HL-60 (cell line): ENCODE measurements around the gene INTS1.

ENCODE experiments used
- DNase-seq, 2 experiments: peaks; one replicate each; pipeline ENCODE4 v3.0.0-alpha.2; 2010 to 2020; ENCODE audit warnings: low read depth in 1 of 2, low spot score in 1 of 2
- H3K27ac ChIP-seq: fragments of 250-450 bp; sonication (Bioruptor Pico); replicated peaks from 2 replicates; pipeline ENCODE4 v1.5.1; 2020; ENCODE audit warnings: mild to moderate bottlenecking, moderate library complexity
- H3K27me3 ChIP-seq: fragments of 250-450 bp; sonication (Bioruptor Pico); 2 replicates; pipeline ENCODE4 v1.5.1; 2021; ENCODE audit warnings: mild to moderate bottlenecking, moderate library complexity; ENCODE audit not compliant: insufficient read depth, poor library complexity, severe bottlenecking
- H3K4me3 ChIP-seq: replicated peaks from 2 replicates; pipeline ENCODE4 v1.5.1; 2011; ENCODE audit warnings: mild to moderate bottlenecking, control low read depth, low read length; ENCODE audit not compliant: insufficient read depth
- GABPA ChIP-seq: IDR thresholded peaks from 2 replicates; pipeline ENCODE4 v1.6.1; 2012; ENCODE audit warnings: low read depth
- POLR2AphosphoS5 ChIP-seq: IDR thresholded peaks from 2 replicates; pipeline ENCODE4 v1.6.1; 2012; ENCODE audit warnings: low read depth
- SPI1 ChIP-seq: IDR thresholded peaks from 2 replicates; pipeline ENCODE4 v1.6.1; 2012; ENCODE audit warnings: low read depth, mild to moderate bottlenecking, borderline replicate concordance
- TF ChIP-seq, protein P1 (sequence below): IDR thresholded peaks from one replicate; pipeline ENCODE4 v1.5.1; 2011; ENCODE audit warnings: low read length, control low read depth, inconsistent platforms; ENCODE audit not compliant: insufficient read depth
- TF ChIP-seq, protein P2 (sequence below): IDR thresholded peaks from 2 replicates; pipeline ENCODE4 v1.6.1; 2012; ENCODE audit warnings: low read depth; ENCODE audit not compliant: insufficient replicate concordance

The INTS1 gene

DNA sequence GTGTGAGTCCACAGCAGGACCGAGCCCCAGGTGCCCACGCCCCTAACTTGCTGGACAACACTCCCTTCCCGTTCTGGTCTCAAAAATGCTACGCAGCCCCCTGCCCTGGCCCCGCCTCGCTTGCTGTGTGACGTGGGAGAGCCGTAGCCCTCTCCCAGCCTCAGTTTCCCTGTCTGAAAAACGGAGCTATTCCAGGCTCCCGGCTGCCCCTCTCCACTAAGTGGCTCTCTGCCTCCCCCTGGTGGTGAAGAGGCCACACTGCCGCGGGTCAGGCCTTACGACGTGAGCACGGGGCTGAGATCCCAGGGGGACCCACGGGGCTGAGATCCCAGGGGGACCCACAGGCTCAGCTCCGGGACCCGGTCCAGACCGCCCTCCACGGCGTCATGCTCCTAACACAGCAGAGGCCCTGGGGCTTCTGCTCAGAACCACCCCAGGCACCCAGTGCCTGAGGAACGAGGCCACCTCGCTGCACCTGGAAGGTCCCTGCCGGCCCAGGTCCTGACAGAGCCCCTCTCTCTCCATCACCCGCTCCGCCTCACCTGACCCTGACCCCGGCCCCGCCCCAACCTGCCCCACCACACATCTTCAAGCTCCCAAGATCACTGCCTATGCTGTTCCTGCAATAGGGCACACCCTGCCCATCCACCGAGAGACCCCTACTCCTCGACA lies 71.6 kb downstream of the INTS1 start:
- H3K27ac ChIP-seq, result no peak overlapping the region
- no peak overlapping the region for H3K4me3 ChIP-seq
- 0 out of 2 replicates have a peak, but pooled peaks have one; percentile 27 for TF ChIP-seq POLR2AphosphoS5
- TF ChIP-seq, protein P1, sequence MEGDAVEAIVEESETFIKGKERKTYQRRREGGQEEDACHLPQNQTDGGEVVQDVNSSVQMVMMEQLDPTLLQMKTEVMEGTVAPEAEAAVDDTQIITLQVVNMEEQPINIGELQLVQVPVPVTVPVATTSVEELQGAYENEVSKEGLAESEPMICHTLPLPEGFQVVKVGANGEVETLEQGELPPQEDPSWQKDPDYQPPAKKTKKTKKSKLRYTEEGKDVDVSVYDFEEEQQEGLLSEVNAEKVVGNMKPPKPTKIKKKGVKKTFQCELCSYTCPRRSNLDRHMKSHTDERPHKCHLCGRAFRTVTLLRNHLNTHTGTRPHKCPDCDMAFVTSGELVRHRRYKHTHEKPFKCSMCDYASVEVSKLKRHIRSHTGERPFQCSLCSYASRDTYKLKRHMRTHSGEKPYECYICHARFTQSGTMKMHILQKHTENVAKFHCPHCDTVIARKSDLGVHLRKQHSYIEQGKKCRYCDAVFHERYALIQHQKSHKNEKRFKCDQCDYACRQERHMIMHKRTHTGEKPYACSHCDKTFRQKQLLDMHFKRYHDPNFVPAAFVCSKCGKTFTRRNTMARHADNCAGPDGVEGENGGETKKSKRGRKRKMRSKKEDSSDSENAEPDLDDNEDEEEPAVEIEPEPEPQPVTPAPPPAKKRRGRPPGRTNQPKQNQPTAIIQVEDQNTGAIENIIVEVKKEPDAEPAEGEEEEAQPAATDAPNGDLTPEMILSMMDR, result peak; percentile 92
- TF ChIP-seq, protein P2, sequence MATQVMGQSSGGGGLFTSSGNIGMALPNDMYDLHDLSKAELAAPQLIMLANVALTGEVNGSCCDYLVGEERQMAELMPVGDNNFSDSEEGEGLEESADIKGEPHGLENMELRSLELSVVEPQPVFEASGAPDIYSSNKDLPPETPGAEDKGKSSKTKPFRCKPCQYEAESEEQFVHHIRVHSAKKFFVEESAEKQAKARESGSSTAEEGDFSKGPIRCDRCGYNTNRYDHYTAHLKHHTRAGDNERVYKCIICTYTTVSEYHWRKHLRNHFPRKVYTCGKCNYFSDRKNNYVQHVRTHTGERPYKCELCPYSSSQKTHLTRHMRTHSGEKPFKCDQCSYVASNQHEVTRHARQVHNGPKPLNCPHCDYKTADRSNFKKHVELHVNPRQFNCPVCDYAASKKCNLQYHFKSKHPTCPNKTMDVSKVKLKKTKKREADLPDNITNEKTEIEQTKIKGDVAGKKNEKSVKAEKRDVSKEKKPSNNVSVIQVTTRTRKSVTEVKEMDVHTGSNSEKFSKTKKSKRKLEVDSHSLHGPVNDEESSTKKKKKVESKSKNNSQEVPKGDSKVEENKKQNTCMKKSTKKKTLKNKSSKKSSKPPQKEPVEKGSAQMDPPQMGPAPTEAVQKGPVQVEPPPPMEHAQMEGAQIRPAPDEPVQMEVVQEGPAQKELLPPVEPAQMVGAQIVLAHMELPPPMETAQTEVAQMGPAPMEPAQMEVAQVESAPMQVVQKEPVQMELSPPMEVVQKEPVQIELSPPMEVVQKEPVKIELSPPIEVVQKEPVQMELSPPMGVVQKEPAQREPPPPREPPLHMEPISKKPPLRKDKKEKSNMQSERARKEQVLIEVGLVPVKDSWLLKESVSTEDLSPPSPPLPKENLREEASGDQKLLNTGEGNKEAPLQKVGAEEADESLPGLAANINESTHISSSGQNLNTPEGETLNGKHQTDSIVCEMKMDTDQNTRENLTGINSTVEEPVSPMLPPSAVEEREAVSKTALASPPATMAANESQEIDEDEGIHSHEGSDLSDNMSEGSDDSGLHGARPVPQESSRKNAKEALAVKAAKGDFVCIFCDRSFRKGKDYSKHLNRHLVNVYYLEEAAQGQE, result no peak
- TF ChIP-seq SPI1, result no peak
- no peak for TF ChIP-seq GABPA
- no peaks in the 10 kb centered on the region for H3K27me3 ChIP-seq
- peak in 1 of 2 experiments; percentile 60 for DNase-seq

DNA sequence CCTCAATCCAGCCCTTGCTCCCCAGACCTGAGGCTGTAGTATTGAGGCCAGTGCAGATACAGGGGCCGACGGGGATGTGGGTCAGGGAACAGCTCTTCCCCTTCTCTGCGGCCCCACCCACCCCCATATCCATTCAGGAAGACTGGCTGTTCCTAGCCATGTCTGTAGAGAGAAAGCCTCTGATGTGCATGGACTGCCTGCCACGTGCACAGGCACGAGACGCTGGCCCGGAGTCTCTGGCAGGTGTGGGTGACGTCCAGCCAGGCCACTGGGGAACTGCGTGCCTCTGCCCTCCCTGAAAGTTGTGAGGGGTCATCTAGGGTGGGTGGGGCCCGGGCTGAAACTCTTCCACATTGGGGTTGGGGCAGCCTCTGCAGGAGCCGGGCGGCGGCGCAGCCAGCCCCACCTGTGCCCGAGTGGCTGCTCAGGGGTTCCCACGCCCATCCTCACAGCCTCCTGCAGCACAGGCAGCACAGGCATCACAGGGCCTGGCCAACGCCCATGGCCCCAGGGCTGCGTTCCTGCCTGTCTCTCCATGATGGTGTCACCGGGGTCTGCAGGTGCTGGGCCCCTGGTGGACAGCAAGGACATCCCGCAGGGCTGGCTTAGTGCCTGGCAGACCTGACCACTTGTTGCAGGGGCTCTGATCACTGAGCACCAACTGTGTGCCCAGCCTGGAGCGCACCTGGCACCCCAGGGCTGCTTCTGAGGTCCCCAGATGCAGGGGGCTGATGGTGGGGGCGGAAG lies 72.4 kb downstream of the INTS1 start:
- H3K27ac ChIP-seq, result no peak overlapping the region
- no peak overlapping the region for H3K4me3 ChIP-seq
- no peaks in the 10 kb centered on the region for H3K27me3 ChIP-seq

DNA sequence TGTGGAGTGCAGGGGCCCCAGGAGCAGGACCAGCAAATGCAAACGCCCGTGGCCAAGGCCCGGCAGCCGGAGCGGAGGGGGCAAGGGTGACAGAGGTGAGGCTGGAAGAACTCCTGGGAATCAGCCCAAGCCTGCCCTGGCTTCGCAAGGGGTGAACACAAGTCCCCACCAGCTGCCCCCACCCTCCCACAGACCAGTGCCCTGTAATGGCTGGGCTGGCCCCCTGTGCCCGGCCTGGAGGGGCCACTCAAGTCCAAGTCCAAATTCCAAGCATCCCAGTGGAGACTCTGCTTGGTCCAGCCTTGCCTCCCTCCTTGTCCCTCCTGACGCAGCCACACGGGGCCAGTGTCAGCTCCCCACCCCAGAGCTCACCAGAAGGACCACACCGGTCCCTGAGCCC lies 73.0 kb downstream of the INTS1 start:
- Histone ChIP-seq H3K27ac (no peak overlapping the region), H3K4me3 (no peak overlapping the region), H3K27me3 (no peaks in the 10 kb centered on the region)
- TF ChIP-seq SPI1, result no peak
- TF ChIP-seq, protein P2, result no peak
- no peak for TF ChIP-seq POLR2AphosphoS5
- TF ChIP-seq GABPA, result no peak
- TF ChIP-seq, protein P1, result no peak
- no peak for DNase-seq

More for the DNA sequence above, 72.4 kb downstream of the INTS1 start:
- DNase-seq, result no peak
- no peak for TF ChIP-seq SPI1
- no peak for TF ChIP-seq POLR2AphosphoS5
- TF ChIP-seq, protein P2, result no peak
- TF ChIP-seq, protein P1, result no peak
- TF ChIP-seq GABPA, result no peak
